Immature natural killer cell (primary cell): ENCODE data around the gene ANP32E. TPM values are rescaled to one million over a fixed set of nuclear protein-coding genes. Genes with fewer than 3 reads are reported as not detected.
A peak's percentile ranks its signal among the peaks of the same experiment; 100 is the strongest.
"Not testable (repeated sequence)": the region's sequence is repeated elsewhere in the genome, so short reads cannot be mapped to it uniquely, and the experiment has no call there.

ENCODE experiments used
- DNase-seq, 3 donors: peaks; one replicate each; pipeline ENCODE4 v3.0.0; 2022; ENCODE audit warnings: mixed read lengths in 1 of 3
- H3K27ac Mint-ChIP-seq, 6 donors: one replicate each; pipeline ENCODE4 v1.8.0; 2020; ENCODE audit warnings: mixed read lengths in 6 of 6, mild to moderate bottlenecking in 5 of 6, inconsistent platforms in 4 of 6, moderate library complexity in 3 of 6
- H3K27me3 Mint-ChIP-seq, 3 donors: one replicate each; pipeline ENCODE4 v1.8.0; 2020 to 2021; ENCODE audit warnings: low read depth in 3 of 3, mild to moderate bottlenecking in 3 of 3, mixed read lengths in 3 of 3, moderate library complexity in 3 of 3, inconsistent platforms in 1 of 3
- H3K36me3 Mint-ChIP-seq, 3 donors: one replicate each; pipeline ENCODE4 v1.8.0; 2020; ENCODE audit warnings: mixed read lengths in 3 of 3, inconsistent platforms in 2 of 3, mild to moderate bottlenecking in 2 of 3
- H3K4me1 Mint-ChIP-seq, 2 donors: one replicate each; pipeline ENCODE4 v1.8.0; 2020; ENCODE audit warnings: inconsistent platforms in 2 of 2, mild to moderate bottlenecking in 2 of 2, mixed read lengths in 2 of 2, moderate library complexity in 1 of 2
- H3K4me3 Mint-ChIP-seq, 5 donors: one replicate each; pipeline ENCODE4 v1.8.0; 2020; ENCODE audit warnings: mild to moderate bottlenecking in 5 of 5, mixed read lengths in 5 of 5, inconsistent platforms in 3 of 5, moderate library complexity in 3 of 5
- H3K9me3 Mint-ChIP-seq, 6 donors: one replicate each; pipeline ENCODE4 v1.8.0; 2020; ENCODE audit warnings: mild to moderate bottlenecking in 6 of 6, mixed read lengths in 6 of 6, inconsistent platforms in 4 of 6, moderate library complexity in 3 of 6
- polyA plus RNA-seq, 3 donors: library from polyadenylated mRNA; unstranded; fragments of 300-500 nt; fragmentation: Illumina TruSeq; gene quantifications; one replicate each; pipeline ENCODE4 v1.2.3, GENCODE V29; 2021

ANP32E gene
- polyA plus RNA-seq, 3 donors from 2014 or later: 48.5 to 56.0 (median 54.6) TPM

GRCh38 chr1:150263549-150263948 is 27.6 kb upstream of the ANP32E start:
- Mint-ChIP-seq H3K27me3 (peaks cover 8 to 21% (median 10%) of the 10 kb centered on the region in 3 donors), H3K4me3 (no peak overlapping the region), H3K36me3 (peaks cover 0 to 21% (median 14%) of the 10 kb centered on the region in 3 donors), H3K27ac (peak overlapping the region in 1 of 6 donors; percentile 14), H3K9me3 (no peaks in the 10 kb centered on the region), H3K4me1 (peaks cover 21 to 22% of the 10 kb centered on the region in 2 donors)
- DNase-seq: no peak

- Mint-ChIP-seq H3K27ac (peak overlapping the region in 2 of 6 donors; percentile 27 to 41), H3K4me3 (no peak overlapping the region), H3K9me3 (no peaks in the 10 kb centered on the region), H3K4me1 (peaks cover 12 to 13% of the 10 kb centered on the region in 2 donors), H3K36me3 (peaks cover 0 to 21% (median 14%) of the 10 kb centered on the region in 3 donors), H3K27me3 (peaks cover 4 to 23% (median 5%) of the 10 kb centered on the region in 3 donors)
- DNase-seq: no peak
Observed at GRCh38 chr1:150262388-150263320, 26.7 kb upstream of the ANP32E start.

- Mint-ChIP-seq H3K27me3 (peaks cover 7 to 26% (median 11%) of the 10 kb centered on the region in 3 donors), H3K9me3 (no peaks in the 10 kb centered on the region), H3K27ac (no peak overlapping the region), H3K4me3 (no peak overlapping the region), H3K36me3 (peaks cover 0 to 15% (median 6%) of the 10 kb centered on the region in 3 donors), H3K4me1 (peaks cover 3 to 4% of the 10 kb centered on the region in 2 donors)
- DNase-seq: no peak
Observed at GRCh38 chr1:150261367-150261766, 25.5 kb upstream of the ANP32E start.

- no peak for DNase-seq
- H3K36me3 Mint-ChIP-seq: peaks cover 0 to 6% (median 0%) of the 10 kb centered on the region in 3 donors
- no peak overlapping the region for H3K4me3 Mint-ChIP-seq
- peaks cover 10 to 16% of the 10 kb centered on the region in 2 donors for H3K4me1 Mint-ChIP-seq
- H3K27me3 Mint-ChIP-seq: peaks cover 10 to 31% (median 18%) of the 10 kb centered on the region in 3 donors
- no peaks in the 10 kb centered on the region for H3K9me3 Mint-ChIP-seq
- H3K27ac Mint-ChIP-seq: no peak overlapping the region
Observed at GRCh38 chr1:150259758-150260669, 24.1 kb upstream of the ANP32E start.

GRCh38 chr1:150259217-150259616 is 23.3 kb upstream of the ANP32E start:
- no peak overlapping the region for H3K4me3 Mint-ChIP-seq
- H3K36me3 Mint-ChIP-seq: no peaks in the 10 kb centered on the region
- peaks cover 10 to 16% of the 10 kb centered on the region in 2 donors for H3K4me1 Mint-ChIP-seq
- DNase-seq: no peak
- no peak overlapping the region for H3K27ac Mint-ChIP-seq
- H3K9me3 Mint-ChIP-seq: no peaks in the 10 kb centered on the region
- peaks cover 10 to 31% (median 18%) of the 10 kb centered on the region in 3 donors for H3K27me3 Mint-ChIP-seq

GRCh38 chr1:150257624-150258585 is 22.0 kb upstream of the ANP32E start, which contains the start of gene CA14:
Gene CA14, plus strand, starts transcription at chr1:150257774. Its CDS starts 355 bp downstream, at chr1:150258129.
- Mint-ChIP-seq H3K27me3 (peaks cover 14 to 31% (median 18%) of the 10 kb centered on the region in 3 donors), H3K36me3 (no peaks in the 10 kb centered on the region), H3K4me1 (peaks cover 10 to 16% of the 10 kb centered on the region in 2 donors), H3K27ac (no peak within 1 kb of the TSS), H3K4me3 (peak within 1 kb of the TSS in 1 of 5 donors; percentile 27), H3K9me3 (peaks cover 0 to 1% (median 0%) of the 10 kb centered on the region in 6 donors)
- no peak for DNase-seq

- no peak for DNase-seq
- no peaks in the 10 kb centered on the region for H3K36me3 Mint-ChIP-seq
- peak overlapping the region in 1 of 5 donors; percentile 27 for H3K4me3 Mint-ChIP-seq
- H3K9me3 Mint-ChIP-seq: peaks cover 0 to 1% (median 0%) of the 10 kb centered on the region in 6 donors
- H3K4me1 Mint-ChIP-seq: peaks cover 10 to 16% of the 10 kb centered on the region in 2 donors
- H3K27ac Mint-ChIP-seq: no peak overlapping the region
- H3K27me3 Mint-ChIP-seq: peaks cover 14 to 30% (median 18%) of the 10 kb centered on the region in 3 donors
Observed at GRCh38 chr1:150256554-150257341, 20.8 kb upstream of the ANP32E start.

GRCh38 chr1:150256198-150256553 is 20.3 kb upstream of the ANP32E start:
- Mint-ChIP-seq H3K27me3 (peaks cover 14 to 29% (median 18%) of the 10 kb centered on the region in 3 donors), H3K4me1 (peaks cover 10 to 16% of the 10 kb centered on the region in 2 donors)

GRCh38 chr1:150249936-150250335 is 14.0 kb upstream of the ANP32E start:
- no peak for DNase-seq
- H3K9me3 Mint-ChIP-seq: peaks cover 0 to 1% (median 0%) of the 10 kb centered on the region in 6 donors
- H3K4me1 Mint-ChIP-seq: no peaks in the 10 kb centered on the region
- peaks cover 0 to 5% (median 0%) of the 10 kb centered on the region in 3 donors for H3K27me3 Mint-ChIP-seq
- no peak overlapping the region for H3K27ac Mint-ChIP-seq
- no peaks in the 10 kb centered on the region for H3K36me3 Mint-ChIP-seq
- H3K4me3 Mint-ChIP-seq: no peak overlapping the region

More at GRCh38 chr1:150256198-150256553, 20.3 kb upstream of the ANP32E start:
- Mint-ChIP-seq H3K9me3 (peaks cover 0 to 1% (median 0%) of the 10 kb centered on the region in 6 donors), H3K36me3 (no peaks in the 10 kb centered on the region), H3K4me3 (peak overlapping the region; percentile 72 to 88 (median 77)), H3K27ac (peak overlapping the region in 2 of 6 donors; percentile 55 to 65)
- no peak for DNase-seq

GRCh38 chr1:150243003-150243402 is 7.1 kb upstream of the ANP32E start:
- no peaks in the 10 kb centered on the region for H3K36me3 Mint-ChIP-seq
- H3K27me3 Mint-ChIP-seq: peaks cover 0 to 6% (median 2%) of the 10 kb centered on the region in 3 donors

GRCh38 chr1:150237746-150238145 is 1.8 kb upstream of the ANP32E start:
- no peaks in the 10 kb centered on the region for H3K36me3 Mint-ChIP-seq
- DNase-seq: no peak
- H3K4me3 Mint-ChIP-seq: peak overlapping the region in 2 of 5 donors; percentile 10 to 36
- H3K27ac Mint-ChIP-seq: no peak overlapping the region
- no peaks in the 10 kb centered on the region for H3K9me3 Mint-ChIP-seq
- peaks cover 7 to 11% (median 8%) of the 10 kb centered on the region in 3 donors for H3K27me3 Mint-ChIP-seq
- peaks cover 16 to 20% of the 10 kb centered on the region in 2 donors for H3K4me1 Mint-ChIP-seq

More at GRCh38 chr1:150243003-150243402, 7.1 kb upstream of the ANP32E start:
- no peak for DNase-seq
- H3K27ac Mint-ChIP-seq: no peak overlapping the region
- H3K4me3 Mint-ChIP-seq: no peak overlapping the region
- no peaks in the 10 kb centered on the region for H3K9me3 Mint-ChIP-seq
- no peaks in the 10 kb centered on the region for H3K4me1 Mint-ChIP-seq

- H3K27me3 Mint-ChIP-seq: peaks cover 7 to 11% (median 8%) of the 10 kb centered on the region in 3 donors
- peaks cover 16 to 20% of the 10 kb centered on the region in 2 donors for H3K4me1 Mint-ChIP-seq
- peak overlapping the region in 1 of 5 donors; percentile 15 for H3K4me3 Mint-ChIP-seq
- not testable (repeated sequence) for H3K9me3 Mint-ChIP-seq, H3K36me3 Mint-ChIP-seq, DNase-seq
- peak overlapping the region in 1 of 6 donors; percentile 74 for H3K27ac Mint-ChIP-seq
Observed at GRCh38 chr1:150237176-150237575, 1.3 kb upstream of the ANP32E start.
